ENCODE results near the gene ENKD1.

- TF ChIP-seq CTCF (IDR thresholded peaks at IDR 0.05): no peak
- TF ChIP-seq POLR2A (IDR thresholded peaks at IDR 0.05): no peak
- no peak for TF ChIP-seq POLR2AphosphoS5 (IDR thresholded peaks at IDR 0.05)
These were observed 34.9 kb upstream of the ENKD1 start for GRCh38 chr16:67701420-67701819.

Data from transverse colon (tissue), 4 donors.